Bladder microvascular endothelial cell (primary cell): ENCODE results near the gene ZBTB25. TPM values are rescaled to one million over a fixed set of nuclear protein-coding genes. Genes with fewer than 3 reads are reported as not detected.

Source experiments
- total RNA-seq: library from RNA; depleted of rRNA; stranded (reverse); fragments of >200 nt; gene quantifications from 2 replicates; pipeline ENCODE4 v1.2.3, GENCODE V29; 2014

ZBTB25 gene
- total RNA-seq, result 2.1 and 4.7 TPM in 2 replicates

GRCh38 chr14:64503434-64504309 is at the start of gene ZBTB25:
Gene ZBTB25, minus strand, starts transcription at chr14:64503838. Its CDS starts 13,305 bp downstream, at chr14:64490533.

GRCh38 chr14:64549791-64550620 is 46.4 kb upstream of the ZBTB25 start, which contains the start of gene PPP1R36:
Gene PPP1R36, plus strand, starts transcription at chr14:64549961. Its CDS starts 37 bp downstream, at chr14:64549998.

GRCh38 chr14:64540208-64541202 is 36.9 kb upstream of the ZBTB25 start, which contains the start of gene HSPA2:
Gene HSPA2, plus strand, starts transcription at chr14:64540741. Its CDS starts 109 bp downstream, at chr14:64540850.

GRCh38 chr14:64504310-64504896 is 765 bp upstream of the ZBTB25 start, which contains the start of gene ZBTB1:
Gene ZBTB1, plus strand, starts transcription at chr14:64504770. Its CDS starts 16,735 bp downstream, at chr14:64521505.

GRCh38 chr14:64465191-64465822 is 38.3 kb downstream of the ZBTB25 start, which contains the start of gene AKAP5:
Gene AKAP5, plus strand, starts transcription at chr14:64465499. Its CDS starts 2,896 bp downstream, at chr14:64468395.

Other genes starting within 250 kb of the ZBTB25 start
- 0.31 and 0.49 TPM in 2 replicates for gene ESR2, start 209.5 kb downstream of the ZBTB25 start, total RNA-seq
- gene MTHFD1, start 115.5 kb downstream of the ZBTB25 start, total RNA-seq, result 45.8 and 70.4 TPM in 2 replicates
- gene AKAP5, start 38.3 kb downstream of the ZBTB25 start, total RNA-seq, result 0.32 and 0.82 TPM in 2 replicates
- gene ZBTB1, start 932 bp upstream of the ZBTB25 start, total RNA-seq, result 27.8 and 60.9 TPM in 2 replicates
- gene HSPA2, start 36.9 kb upstream of the ZBTB25 start, total RNA-seq, result 6.3 and 8.7 TPM in 2 replicates
- 0.57 and 0.81 TPM in 2 replicates for gene PPP1R36, start 46.1 kb upstream of the ZBTB25 start, total RNA-seq
- 0.16 and 5.0 TPM in 2 replicates for gene PLEKHG3, start 200.6 kb upstream of the ZBTB25 start, total RNA-seq